NCI-H2196 treated with DMSO at 0.1 percent for 48 hours (cell line): ENCODE data around the gene CLSTN2.

Experiments used
- DNase-seq: peaks from one replicate; lab custom pipeline; 2025; ENCODE audit not compliant: unreplicated experiment; lab: John Stamatoyannopoulos, UW

Gene CLSTN2

GRCh38 chr3:139941580-139941979 lies 6.6 kb downstream of the CLSTN2 start:
- no peak for DNase-seq

DNA sequence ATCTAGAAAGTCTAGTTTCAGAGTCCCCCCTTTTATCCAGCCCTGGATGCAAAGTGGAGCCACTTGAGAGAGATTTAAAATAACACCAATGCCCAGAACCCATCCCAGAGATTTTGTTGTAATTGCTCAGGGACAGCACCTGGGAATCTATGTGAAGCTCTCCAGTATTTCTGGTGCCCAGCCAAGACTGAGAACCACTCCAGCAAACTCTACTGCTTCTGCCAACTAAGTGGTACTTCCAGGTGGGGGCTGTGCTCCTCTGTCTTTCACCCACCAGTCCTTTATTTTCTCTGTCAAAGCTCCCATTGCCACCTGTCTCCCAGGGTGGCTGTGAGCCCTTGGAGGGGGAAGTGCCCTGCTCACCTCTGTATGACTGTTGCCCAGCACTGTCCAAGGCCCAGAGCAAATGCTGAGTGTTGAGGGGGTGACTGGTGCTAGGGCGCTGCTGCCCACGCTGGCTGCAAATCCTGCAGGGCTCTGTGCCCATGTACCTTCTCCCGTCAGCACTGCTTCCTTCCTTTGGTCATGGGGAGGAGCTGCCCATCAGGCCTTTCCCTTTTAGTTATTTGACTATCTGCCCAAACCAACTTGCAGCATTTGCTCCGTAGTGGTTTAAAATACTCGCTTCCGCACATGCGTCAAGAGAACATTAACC lies 9.4 kb downstream of the CLSTN2 start:
- no peak for DNase-seq

GRCh38 chr3:139945386-139945785 lies 10.4 kb downstream of the CLSTN2 start:
- DNase-seq = no peak

DNA sequence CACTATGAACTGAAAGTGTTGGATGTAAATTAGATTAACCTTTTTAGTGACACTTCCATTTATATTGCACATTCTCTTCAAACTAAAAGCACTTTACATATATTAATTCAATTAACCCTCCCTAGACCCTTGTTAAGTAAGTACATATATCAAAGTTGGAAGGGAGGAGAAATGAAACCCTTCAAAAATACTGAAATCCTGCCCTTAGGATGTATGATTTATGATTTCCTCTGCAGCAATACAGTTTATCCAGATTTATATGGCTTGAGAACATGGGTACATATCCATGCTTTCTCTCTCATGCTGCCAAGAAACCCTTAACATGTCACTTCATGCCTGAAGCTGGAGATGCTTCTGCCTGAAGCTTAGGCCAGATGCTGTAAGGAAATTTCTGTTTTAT lies 11.0 kb downstream of the CLSTN2 start:
- DNase-seq = no peak

DNA sequence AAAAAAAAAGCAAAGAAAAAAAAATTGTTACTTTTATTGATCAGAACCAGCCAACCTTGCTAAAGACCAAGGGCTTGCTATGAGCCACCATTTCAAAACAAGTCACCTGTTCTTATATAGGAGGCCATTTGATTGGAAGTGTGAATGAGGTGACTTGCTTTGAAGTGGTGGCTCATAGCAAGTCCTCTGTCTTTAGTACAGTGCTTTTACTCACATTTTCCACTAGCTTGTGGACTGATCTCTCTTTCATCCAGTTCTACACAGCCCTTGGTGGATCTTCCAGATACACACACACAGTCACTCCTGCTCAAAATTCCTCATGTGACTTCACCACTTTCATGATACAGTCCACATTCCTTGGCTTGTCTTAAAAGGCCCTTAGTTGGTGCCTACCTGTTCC lies 13.5 kb downstream of the CLSTN2 start:
- DNase-seq = no peak

DNA sequence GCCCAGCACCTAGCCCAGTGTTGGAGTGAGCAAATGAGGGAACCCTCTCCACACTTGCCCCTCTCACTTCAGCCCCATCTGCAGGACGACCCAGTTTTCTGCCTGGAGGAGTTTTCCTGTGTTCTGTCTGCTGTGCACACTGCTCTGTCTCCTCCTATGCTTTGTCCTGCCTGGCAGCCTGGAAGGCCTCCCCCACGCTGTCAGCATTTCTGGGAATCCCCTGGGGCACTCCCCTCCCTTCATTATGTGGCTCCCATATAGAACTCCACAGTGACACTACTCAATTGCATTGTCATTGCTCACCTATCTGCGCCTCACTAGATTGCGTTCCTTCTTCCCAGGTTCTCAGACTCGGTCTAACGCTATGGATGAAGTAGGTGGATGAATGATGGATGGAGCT lies 13.9 kb downstream of the CLSTN2 start:
- no peak for DNase-seq

DNA sequence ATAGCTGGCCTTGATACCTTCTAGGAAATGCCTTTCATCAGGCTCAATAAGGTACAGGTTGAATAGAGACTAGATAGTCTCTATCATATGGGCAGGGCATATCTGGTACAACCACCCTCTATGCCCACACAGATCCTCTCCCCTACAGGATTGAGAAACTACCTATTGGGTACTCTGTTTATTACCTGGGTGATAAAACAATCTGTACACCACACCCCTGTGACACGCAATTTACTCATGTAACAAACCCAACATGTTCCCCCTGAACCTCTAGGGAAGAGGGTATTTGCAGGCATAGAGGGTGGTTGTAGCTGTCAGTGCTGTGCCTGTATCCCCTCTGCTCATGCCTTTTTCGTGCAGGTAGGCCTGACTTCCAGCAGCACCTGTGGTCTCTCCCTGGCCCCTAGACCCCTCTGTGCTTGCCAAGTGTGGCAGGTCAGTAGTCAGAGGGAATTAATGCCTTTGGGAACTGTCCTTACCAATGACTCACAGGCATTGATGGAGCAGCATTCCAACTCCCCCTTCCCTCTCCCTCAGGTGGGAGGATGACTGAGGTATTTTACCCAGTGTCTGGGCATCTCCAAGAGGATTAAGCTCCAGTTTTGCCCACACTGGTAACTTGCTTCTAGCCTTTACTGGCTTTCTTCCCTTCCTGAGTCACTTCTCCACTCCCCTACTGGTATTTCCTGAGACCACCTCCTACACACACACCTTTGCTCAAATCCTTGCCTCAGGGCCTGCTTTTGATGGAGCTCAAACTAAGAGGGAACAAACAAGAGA lies 18.3 kb downstream of the CLSTN2 start:
- no peak for DNase-seq

GRCh38 chr3:139954146-139954860 lies 19.3 kb downstream of the CLSTN2 start:
- DNase-seq = no peak

DNA sequence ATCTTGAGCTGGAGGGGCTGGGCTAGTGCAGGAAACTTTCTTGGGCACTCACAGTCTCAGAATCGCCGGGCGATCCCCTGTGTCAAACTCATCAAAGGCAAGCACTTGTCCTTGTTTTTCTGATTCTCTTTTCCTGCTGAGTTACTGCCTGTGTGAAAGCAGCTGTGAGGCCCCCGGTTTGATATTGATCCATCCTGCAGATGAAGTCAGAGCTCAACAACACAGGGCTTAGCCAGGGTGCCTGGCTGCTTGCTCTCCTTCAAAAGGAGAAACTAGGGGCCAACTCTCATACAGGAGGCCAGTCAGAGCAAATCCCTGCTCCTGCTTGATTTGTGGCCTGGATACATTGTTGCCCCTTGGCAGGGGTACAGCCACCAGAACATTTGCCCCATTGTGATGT lies 22.9 kb downstream of the CLSTN2 start:
- no peak for DNase-seq

- no peak for DNase-seq
Observed at GRCh38 chr3:139969386-139969785, 34.4 kb downstream of the CLSTN2 start.

DNA sequence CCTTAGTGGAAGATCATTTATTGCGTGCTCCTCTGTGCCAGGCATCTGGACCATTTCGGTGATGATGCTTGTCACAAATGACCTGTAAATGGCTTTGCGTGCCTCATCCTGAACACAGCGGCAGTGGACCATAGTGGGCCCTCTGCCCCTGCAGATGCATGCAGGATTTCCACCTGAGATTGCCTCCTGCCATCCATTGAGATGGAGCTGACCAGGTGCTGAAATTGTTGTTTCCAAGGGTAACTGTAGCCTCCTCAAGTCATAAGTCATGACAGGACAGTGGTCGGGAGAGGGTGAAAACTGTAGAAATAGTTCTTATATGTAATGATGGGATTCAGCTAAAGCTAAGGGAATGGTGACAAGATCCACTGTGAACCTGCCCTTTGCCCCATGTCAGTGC lies 35.5 kb downstream of the CLSTN2 start:
- no peak for DNase-seq

GRCh38 chr3:139974809-139975425 lies 39.9 kb downstream of the CLSTN2 start:
- no peak for DNase-seq

DNA sequence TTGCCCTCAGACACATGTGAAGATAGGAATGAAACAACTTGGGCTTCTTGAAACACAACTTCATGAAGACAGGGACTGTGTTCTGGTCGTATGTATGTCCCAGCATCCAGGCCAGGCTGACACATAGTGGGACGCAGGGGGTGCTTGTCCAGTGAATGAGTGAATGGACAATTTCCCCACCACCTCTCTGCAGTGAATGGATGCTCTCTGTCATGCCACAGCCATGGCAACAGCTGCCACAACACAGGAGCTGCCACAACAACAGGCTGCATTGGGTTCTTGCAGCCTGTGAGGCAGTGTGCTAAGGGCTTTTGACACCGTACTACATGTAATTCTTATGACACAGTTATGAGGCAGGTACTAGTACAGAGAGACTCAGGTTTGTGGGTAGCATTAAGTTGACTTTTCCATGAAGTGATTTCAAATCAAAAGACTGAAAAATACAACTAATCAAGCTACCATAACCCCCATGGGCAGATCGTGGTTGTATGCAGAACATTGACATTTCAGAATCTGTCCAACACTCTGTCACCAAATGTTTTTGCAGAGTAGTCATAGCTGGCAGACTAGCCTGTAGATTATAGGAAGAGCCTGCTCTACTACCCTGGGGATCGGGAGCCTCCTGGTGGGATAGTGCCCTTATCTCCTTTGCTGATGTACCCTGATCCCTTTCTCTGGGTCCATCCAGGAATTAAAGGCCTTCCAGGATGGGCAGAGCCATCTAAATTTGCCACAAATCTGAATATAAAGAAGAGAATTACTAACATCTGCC lies 40.8 kb downstream of the CLSTN2 start:
- DNase-seq = no peak

DNA sequence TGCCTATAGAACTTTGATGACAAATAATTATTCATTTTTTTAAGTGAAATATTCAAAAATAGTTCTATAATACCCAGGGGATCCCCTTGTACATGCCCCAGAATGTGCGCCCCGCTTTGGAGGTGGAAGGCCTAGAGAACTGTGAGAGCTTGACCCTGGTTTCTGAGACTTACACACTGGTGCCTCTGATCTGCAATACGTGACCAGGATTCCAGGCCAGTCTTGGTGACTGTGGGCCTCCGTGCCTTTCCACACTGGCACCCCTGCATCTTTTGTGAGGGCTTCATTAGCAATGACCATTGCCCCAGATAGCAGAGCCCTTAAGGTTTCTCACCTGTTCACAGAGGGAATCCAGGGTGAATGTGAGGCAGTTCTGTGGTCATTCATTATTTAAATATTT lies 44.0 kb downstream of the CLSTN2 start:
- DNase-seq = no peak

DNA sequence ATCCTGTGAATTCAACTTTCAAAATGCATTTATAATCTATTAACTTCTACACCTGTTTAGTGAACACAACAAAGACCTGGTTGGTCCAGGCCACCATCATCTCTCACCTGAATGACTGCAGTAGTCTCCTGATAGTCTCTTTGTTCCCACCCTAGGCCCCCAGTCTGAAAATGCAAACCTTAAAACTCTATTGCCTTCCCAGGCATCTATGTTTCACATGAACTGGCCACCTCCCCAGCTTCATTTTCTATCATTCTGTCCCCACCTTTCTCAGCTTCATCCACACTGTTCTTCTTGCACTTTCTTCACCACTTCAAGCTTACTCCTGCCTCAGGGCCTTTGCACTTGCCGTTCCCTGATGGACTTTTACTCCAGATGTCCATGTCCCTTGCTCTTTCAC lies 45.0 kb downstream of the CLSTN2 start:
- DNase-seq = no peak

DNA sequence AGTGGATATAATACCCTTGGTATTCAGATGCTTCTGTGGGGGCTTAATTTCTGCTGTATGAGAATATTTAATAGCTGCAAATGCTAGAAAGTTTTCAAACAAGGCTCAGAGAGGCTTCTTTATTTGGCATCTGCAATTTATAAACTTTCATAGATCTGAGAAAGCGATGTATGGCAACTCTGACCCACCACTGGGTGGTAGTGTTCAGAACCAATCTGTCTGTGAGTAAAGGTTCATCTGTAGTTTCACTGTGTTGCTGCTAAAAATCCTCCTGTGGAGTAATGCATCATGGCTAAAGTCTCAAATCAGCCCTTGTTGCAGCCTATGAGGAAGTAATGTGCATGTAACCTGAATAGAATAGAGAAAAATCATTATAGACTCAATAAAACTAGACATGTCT lies 47.4 kb downstream of the CLSTN2 start:
- DNase-seq = no peak

- no peak for DNase-seq
Observed at GRCh38 chr3:139985576-139985975, 50.6 kb downstream of the CLSTN2 start.

- no peak for DNase-seq
Observed at GRCh38 chr3:139987908-139988307, 52.9 kb downstream of the CLSTN2 start.

- DNase-seq = no peak
Observed at GRCh38 chr3:139988472-139989156, 53.6 kb downstream of the CLSTN2 start.

- no peak for DNase-seq
Observed at GRCh38 chr3:139994891-139995290, 59.9 kb downstream of the CLSTN2 start.
